Measurements from ENCODE around the gene AFMID. TPM values are rescaled to one million over a fixed set of nuclear protein-coding genes. Genes with fewer than 3 reads are reported as not detected.

Gene AFMID
- total RNA-seq, 1 experiment from 2014 or later = 45.1 TPM

DNA sequence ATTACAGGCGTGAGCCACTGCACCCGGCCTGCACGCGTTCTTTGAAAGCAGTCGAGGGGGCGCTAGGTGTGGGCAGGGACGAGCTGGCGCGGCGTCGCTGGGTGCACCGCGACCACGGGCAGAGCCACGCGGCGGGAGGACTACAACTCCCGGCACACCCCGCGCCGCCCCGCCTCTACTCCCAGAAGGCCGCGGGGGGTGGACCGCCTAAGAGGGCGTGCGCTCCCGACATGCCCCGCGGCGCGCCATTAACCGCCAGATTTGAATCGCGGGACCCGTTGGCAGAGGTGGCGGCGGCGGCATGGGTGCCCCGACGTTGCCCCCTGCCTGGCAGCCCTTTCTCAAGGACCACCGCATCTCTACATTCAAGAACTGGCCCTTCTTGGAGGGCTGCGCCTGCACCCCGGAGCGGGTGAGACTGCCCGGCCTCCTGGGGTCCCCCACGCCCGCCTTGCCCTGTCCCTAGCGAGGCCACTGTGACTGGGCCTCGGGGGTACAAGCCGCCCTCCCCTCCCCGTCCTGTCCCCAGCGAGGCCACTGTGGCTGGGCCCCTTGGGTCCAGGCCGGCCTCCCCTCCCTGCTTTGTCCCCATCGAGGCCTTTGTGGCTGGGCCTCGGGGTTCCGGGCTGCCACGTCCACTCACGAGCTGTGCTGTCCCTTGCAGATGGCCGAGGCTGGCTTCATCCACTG lies 27.0 kb downstream of the AFMID start, which contains the start of gene BIRC5 (continued):
- 0 out of 2 replicates have a peak, but pooled peaks have one; percentile 23 for TF ChIP-seq PREB (CRISPR knock-in tag; IDR thresholded peaks at IDR 0.05; ENCODE audit: borderline replicate concordance)
- 0 out of 2 replicates have a peak, but pooled peaks have one; percentile 22 for TF ChIP-seq TEAD4 (CRISPR knock-in tag; IDR thresholded peaks at IDR 0.05)
- TF ChIP-seq, protein P1, sequence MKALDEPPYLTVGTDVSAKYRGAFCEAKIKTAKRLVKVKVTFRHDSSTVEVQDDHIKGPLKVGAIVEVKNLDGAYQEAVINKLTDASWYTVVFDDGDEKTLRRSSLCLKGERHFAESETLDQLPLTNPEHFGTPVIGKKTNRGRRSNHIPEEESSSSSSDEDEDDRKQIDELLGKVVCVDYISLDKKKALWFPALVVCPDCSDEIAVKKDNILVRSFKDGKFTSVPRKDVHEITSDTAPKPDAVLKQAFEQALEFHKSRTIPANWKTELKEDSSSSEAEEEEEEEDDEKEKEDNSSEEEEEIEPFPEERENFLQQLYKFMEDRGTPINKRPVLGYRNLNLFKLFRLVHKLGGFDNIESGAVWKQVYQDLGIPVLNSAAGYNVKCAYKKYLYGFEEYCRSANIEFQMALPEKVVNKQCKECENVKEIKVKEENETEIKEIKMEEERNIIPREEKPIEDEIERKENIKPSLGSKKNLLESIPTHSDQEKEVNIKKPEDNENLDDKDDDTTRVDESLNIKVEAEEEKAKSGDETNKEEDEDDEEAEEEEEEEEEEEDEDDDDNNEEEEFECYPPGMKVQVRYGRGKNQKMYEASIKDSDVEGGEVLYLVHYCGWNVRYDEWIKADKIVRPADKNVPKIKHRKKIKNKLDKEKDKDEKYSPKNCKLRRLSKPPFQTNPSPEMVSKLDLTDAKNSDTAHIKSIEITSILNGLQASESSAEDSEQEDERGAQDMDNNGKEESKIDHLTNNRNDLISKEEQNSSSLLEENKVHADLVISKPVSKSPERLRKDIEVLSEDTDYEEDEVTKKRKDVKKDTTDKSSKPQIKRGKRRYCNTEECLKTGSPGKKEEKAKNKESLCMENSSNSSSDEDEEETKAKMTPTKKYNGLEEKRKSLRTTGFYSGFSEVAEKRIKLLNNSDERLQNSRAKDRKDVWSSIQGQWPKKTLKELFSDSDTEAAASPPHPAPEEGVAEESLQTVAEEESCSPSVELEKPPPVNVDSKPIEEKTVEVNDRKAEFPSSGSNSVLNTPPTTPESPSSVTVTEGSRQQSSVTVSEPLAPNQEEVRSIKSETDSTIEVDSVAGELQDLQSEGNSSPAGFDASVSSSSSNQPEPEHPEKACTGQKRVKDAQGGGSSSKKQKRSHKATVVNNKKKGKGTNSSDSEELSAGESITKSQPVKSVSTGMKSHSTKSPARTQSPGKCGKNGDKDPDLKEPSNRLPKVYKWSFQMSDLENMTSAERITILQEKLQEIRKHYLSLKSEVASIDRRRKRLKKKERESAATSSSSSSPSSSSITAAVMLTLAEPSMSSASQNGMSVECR (CRISPR knock-in tag; IDR thresholded peaks at IDR 0.05; ENCODE audit: borderline replicate concordance) = peak; percentile 86; the same call in 1 of the 2 replicates
- TF ChIP-seq ZNF671 (CRISPR knock-in tag; IDR thresholded peaks at IDR 0.05) = no peak
- no peak; the same call in 1 of the 2 replicates for TF ChIP-seq NFYB (CRISPR knock-in tag; conservative IDR thresholded peaks at IDR 0.05; ENCODE audit: low read depth)
- TF ChIP-seq, protein P2, sequence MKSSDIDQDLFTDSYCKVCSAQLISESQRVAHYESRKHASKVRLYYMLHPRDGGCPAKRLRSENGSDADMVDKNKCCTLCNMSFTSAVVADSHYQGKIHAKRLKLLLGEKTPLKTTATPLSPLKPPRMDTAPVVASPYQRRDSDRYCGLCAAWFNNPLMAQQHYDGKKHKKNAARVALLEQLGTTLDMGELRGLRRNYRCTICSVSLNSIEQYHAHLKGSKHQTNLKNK (CRISPR knock-in tag; IDR thresholded peaks at IDR 0.05) = no peak
- TF ChIP-seq, protein P3, sequence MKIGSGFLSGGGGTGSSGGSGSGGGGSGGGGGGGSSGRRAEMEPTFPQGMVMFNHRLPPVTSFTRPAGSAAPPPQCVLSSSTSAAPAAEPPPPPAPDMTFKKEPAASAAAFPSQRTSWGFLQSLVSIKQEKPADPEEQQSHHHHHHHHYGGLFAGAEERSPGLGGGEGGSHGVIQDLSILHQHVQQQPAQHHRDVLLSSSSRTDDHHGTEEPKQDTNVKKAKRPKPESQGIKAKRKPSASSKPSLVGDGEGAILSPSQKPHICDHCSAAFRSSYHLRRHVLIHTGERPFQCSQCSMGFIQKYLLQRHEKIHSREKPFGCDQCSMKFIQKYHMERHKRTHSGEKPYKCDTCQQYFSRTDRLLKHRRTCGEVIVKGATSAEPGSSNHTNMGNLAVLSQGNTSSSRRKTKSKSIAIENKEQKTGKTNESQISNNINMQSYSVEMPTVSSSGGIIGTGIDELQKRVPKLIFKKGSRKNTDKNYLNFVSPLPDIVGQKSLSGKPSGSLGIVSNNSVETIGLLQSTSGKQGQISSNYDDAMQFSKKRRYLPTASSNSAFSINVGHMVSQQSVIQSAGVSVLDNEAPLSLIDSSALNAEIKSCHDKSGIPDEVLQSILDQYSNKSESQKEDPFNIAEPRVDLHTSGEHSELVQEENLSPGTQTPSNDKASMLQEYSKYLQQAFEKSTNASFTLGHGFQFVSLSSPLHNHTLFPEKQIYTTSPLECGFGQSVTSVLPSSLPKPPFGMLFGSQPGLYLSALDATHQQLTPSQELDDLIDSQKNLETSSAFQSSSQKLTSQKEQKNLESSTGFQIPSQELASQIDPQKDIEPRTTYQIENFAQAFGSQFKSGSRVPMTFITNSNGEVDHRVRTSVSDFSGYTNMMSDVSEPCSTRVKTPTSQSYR (CRISPR knock-in tag; IDR thresholded peaks at IDR 0.05) = peak; percentile 80; the same call in 1 of the 2 replicates
- TF ChIP-seq ZNF121 (CRISPR knock-in tag; IDR thresholded peaks at IDR 0.05) = no peak
- peak; percentile 92; the same call in 1 of the 2 replicates for TF ChIP-seq E2F5 (CRISPR knock-in tag; IDR thresholded peaks at IDR 0.05)
- TF ChIP-seq SMAD4 (CRISPR knock-in tag; IDR thresholded peaks at IDR 0.05) = no peak
- TF ChIP-seq, protein P4, sequence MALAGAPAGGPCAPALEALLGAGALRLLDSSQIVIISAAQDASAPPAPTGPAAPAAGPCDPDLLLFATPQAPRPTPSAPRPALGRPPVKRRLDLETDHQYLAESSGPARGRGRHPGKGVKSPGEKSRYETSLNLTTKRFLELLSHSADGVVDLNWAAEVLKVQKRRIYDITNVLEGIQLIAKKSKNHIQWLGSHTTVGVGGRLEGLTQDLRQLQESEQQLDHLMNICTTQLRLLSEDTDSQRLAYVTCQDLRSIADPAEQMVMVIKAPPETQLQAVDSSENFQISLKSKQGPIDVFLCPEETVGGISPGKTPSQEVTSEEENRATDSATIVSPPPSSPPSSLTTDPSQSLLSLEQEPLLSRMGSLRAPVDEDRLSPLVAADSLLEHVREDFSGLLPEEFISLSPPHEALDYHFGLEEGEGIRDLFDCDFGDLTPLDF (CRISPR knock-in tag; IDR thresholded peaks at IDR 0.05) = peak; percentile 62; the same call in 1 of the 2 replicates
- 0 out of 2 replicates have a peak, but pooled peaks have one; percentile 8 for TF ChIP-seq ATF2 (CRISPR knock-in tag; IDR thresholded peaks at IDR 0.05; ENCODE audit: borderline replicate concordance, low read depth)
- TF ChIP-seq NR1H2 (CRISPR knock-in tag; IDR thresholded peaks at IDR 0.05) = no peak
- TF ChIP-seq CREB1 (CRISPR knock-in tag; IDR thresholded peaks at IDR 0.05) = peak; percentile 57; the same call in 1 of the 2 replicates
- TF ChIP-seq NR2C2 (CRISPR knock-in tag; IDR thresholded peaks at IDR 0.05) = 0 out of 2 replicates have a peak, but pooled peaks have one; percentile 44
- TF ChIP-seq ZNF512 (CRISPR knock-in tag; IDR thresholded peaks at IDR 0.05; ENCODE audit: borderline replicate concordance) = no peak
- TF ChIP-seq ZNF317 (CRISPR knock-in tag; IDR thresholded peaks at IDR 0.05; ENCODE audit: borderline replicate concordance, low read depth) = 0 out of 2 replicates have a peak, but pooled peaks have one; percentile 24
- TF ChIP-seq, protein P5, sequence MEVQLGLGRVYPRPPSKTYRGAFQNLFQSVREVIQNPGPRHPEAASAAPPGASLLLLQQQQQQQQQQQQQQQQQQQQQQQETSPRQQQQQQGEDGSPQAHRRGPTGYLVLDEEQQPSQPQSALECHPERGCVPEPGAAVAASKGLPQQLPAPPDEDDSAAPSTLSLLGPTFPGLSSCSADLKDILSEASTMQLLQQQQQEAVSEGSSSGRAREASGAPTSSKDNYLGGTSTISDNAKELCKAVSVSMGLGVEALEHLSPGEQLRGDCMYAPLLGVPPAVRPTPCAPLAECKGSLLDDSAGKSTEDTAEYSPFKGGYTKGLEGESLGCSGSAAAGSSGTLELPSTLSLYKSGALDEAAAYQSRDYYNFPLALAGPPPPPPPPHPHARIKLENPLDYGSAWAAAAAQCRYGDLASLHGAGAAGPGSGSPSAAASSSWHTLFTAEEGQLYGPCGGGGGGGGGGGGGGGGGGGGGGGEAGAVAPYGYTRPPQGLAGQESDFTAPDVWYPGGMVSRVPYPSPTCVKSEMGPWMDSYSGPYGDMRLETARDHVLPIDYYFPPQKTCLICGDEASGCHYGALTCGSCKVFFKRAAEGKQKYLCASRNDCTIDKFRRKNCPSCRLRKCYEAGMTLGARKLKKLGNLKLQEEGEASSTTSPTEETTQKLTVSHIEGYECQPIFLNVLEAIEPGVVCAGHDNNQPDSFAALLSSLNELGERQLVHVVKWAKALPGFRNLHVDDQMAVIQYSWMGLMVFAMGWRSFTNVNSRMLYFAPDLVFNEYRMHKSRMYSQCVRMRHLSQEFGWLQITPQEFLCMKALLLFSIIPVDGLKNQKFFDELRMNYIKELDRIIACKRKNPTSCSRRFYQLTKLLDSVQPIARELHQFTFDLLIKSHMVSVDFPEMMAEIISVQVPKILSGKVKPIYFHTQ (CRISPR knock-in tag; IDR thresholded peaks at IDR 0.05) = no peak
- TF ChIP-seq, protein P6, sequence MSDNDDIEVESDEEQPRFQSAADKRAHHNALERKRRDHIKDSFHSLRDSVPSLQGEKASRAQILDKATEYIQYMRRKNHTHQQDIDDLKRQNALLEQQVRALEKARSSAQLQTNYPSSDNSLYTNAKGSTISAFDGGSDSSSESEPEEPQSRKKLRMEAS (CRISPR knock-in tag; IDR thresholded peaks at IDR 0.05) = peak; percentile 98
- TF ChIP-seq TEAD1 (CRISPR knock-in tag; IDR thresholded peaks at IDR 0.05) = peak; percentile 91
